Cerebellar nuclear complex (tissue), 1 donor: ENCODE results near the gene GALNT10.
A peak's percentile ranks its signal among the peaks of the same experiment; 100 is the strongest.

Experiments
- DNase-seq, 2 experiments: peaks; one replicate each; lab custom pipeline; 2025; lab: John Stamatoyannopoulos, UW

The GALNT10 gene

GRCh38 chr5:154298065-154298464 is 107.5 kb downstream of the GALNT10 start:
- DNase-seq = no peak

- DNase-seq = no peak
Observed at GRCh38 chr5:154300207-154300883, 109.8 kb downstream of the GALNT10 start.

- DNase-seq = peak in 1 of 2 experiments; percentile 46
Observed at GRCh38 chr5:154301726-154302125, 111.2 kb downstream of the GALNT10 start.

GRCh38 chr5:154302161-154302560 is 111.6 kb downstream of the GALNT10 start:
- DNase-seq = peak; percentile 65 to 71

GRCh38 chr5:154303133-154303532 is 112.6 kb downstream of the GALNT10 start:
- DNase-seq = no peak

GRCh38 chr5:154308443-154309370 is 118.2 kb downstream of the GALNT10 start:
- DNase-seq = no peak

GRCh38 chr5:154309371-154309745 is 118.8 kb downstream of the GALNT10 start:
- no peak for DNase-seq

- DNase-seq = no peak
Observed at GRCh38 chr5:154309805-154310204, 119.3 kb downstream of the GALNT10 start.

GRCh38 chr5:154311362-154311761 is 120.8 kb downstream of the GALNT10 start:
- no peak for DNase-seq

- no peak for DNase-seq
Observed at GRCh38 chr5:154312000-154312399, 121.5 kb downstream of the GALNT10 start.

GRCh38 chr5:154312576-154312975 is 122.0 kb downstream of the GALNT10 start:
- DNase-seq = no peak

- no peak for DNase-seq
Observed at GRCh38 chr5:154313360-154314017, 123.0 kb downstream of the GALNT10 start.

- DNase-seq = no peak
Observed at GRCh38 chr5:154315196-154315595, 124.7 kb downstream of the GALNT10 start.

GRCh38 chr5:154315756-154316155 is 125.2 kb downstream of the GALNT10 start:
- no peak for DNase-seq

- DNase-seq = no peak
Observed at GRCh38 chr5:154316223-154316935, 125.8 kb downstream of the GALNT10 start.

- DNase-seq = no peak
Observed at GRCh38 chr5:154317916-154318315, 127.4 kb downstream of the GALNT10 start.

- DNase-seq = no peak
Observed at GRCh38 chr5:154318691-154319090, 128.2 kb downstream of the GALNT10 start.

- no peak for DNase-seq
Observed at GRCh38 chr5:154319736-154320135, 129.2 kb downstream of the GALNT10 start.

GRCh38 chr5:154320224-154321089 is 129.9 kb downstream of the GALNT10 start:
- no peak for DNase-seq

GRCh38 chr5:154321546-154321945 is 131.0 kb downstream of the GALNT10 start:
- DNase-seq = no peak

GRCh38 chr5:154324033-154324432 is 133.5 kb downstream of the GALNT10 start:
- no peak for DNase-seq
